Measurements from ENCODE around the gene EIF5A.

DNA sequence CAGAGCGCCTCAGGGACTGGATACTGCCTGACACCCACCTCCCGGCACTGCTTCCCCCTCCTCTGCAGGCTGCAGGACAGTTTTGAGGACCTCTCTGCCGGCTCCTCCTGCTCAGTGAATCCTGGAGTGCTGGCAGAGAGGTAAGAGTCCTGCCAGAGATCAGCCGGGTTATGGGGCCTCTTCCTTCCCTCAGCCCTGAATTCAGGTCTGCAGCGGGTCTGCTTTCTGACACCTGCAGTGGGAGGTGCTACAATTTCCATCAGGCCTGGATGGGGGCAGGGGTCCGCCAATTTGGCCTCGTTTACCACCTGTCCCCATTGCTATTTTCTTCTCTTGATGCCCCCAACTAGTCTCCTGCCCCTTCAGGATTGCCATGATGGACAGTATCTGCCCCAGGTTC is 24.7 kb downstream of the EIF5A start:
- TF ChIP-seq, protein P1, sequence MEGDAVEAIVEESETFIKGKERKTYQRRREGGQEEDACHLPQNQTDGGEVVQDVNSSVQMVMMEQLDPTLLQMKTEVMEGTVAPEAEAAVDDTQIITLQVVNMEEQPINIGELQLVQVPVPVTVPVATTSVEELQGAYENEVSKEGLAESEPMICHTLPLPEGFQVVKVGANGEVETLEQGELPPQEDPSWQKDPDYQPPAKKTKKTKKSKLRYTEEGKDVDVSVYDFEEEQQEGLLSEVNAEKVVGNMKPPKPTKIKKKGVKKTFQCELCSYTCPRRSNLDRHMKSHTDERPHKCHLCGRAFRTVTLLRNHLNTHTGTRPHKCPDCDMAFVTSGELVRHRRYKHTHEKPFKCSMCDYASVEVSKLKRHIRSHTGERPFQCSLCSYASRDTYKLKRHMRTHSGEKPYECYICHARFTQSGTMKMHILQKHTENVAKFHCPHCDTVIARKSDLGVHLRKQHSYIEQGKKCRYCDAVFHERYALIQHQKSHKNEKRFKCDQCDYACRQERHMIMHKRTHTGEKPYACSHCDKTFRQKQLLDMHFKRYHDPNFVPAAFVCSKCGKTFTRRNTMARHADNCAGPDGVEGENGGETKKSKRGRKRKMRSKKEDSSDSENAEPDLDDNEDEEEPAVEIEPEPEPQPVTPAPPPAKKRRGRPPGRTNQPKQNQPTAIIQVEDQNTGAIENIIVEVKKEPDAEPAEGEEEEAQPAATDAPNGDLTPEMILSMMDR (optimal IDR thresholded peaks at IDR 0.05 in 1 of 3, IDR thresholded peaks at IDR 0.05 in 1 of 3, conservative IDR thresholded peaks at IDR 0.05 in 1 of 3; ENCODE audit: extremely low read depth in 1 of 3, insufficient read depth in 2 of 3, low read length in 3 of 3) = no peak
- TF ChIP-seq EZH2 (IDR thresholded peaks at IDR 0.05; ENCODE audit: low read length) = no peak

Data from keratinocyte (primary cell).